ENCODE measurements around the gene ADCK2. TPM values are rescaled to one million over a fixed set of nuclear protein-coding genes. Genes with fewer than 3 reads are reported as not detected.

ADCK2 gene
- polyA plus RNA-seq, 1 donor (not counting 4 experiments of a cell fraction or from before 2014, with no cell fraction given), result 9.5 TPM

DNA sequence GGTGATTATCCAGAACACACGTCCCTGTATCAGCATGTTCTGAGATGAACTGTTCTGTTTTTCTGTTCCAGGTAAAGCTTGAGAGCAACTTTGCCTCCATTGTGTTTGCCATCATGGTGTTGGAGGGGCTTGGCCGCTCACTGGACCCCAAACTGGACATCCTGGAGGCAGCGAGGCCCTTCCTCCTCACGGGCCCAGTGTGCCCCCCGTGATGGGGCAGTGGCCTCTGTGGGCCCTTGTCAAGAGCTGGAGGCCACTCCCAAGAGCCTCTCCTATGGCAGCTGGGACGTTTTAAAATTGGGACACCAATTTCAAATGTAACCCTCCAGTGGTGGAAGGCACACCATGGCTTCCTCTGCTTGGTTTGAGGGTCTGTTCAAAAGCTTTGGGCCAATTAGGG, 21.8 kb downstream of the ADCK2 start:
- dilution Hi-C loops (cut with MboI; ENCODE audit: extremely low pct_ligation_motif_present, low sequenced_read_pairs), result no loop called here

GRCh38 chr7:140695381-140695780, 22.6 kb downstream of the ADCK2 start:
- Histone ChIP-seq H3K27me3 (ENCODE audit: control insufficient read depth, extremely low read depth, insufficient read depth, low read length) (no peaks in the 10 kb centered on the region), H4K20me1 (ENCODE audit: control insufficient read depth, extremely low read depth, insufficient read depth, low read length) (no peaks in the 10 kb centered on the region), H3K4me1 (ENCODE audit: control insufficient read depth, extremely low read depth, insufficient read depth, low read length) (peaks cover 13% of the 10 kb centered on the region), H3K9me1 (ENCODE audit: control insufficient read depth, extremely low read depth, insufficient read depth, low read length) (no peaks in the 10 kb centered on the region), H3K4me2 (ENCODE audit: control insufficient read depth, extremely low read depth, insufficient read depth, low read depth, low read length) (no peak overlapping the region), H3K9me3 (ENCODE audit: control insufficient read depth, low read depth, low read length) (no peaks in the 10 kb centered on the region), H3K4me3 (ENCODE audit: control insufficient read depth in 2 of 3, extremely low read depth in 1 of 3, insufficient read depth in 2 of 3, low read depth in 1 of 3, low read length in 3 of 3) (no peak overlapping the region), H3K27ac (ENCODE audit: control insufficient read depth, insufficient read depth, low read length) (no peak overlapping the region), H3K79me2 (ENCODE audit: control insufficient read depth, insufficient read depth, low read length) (peaks cover 34% of the 10 kb centered on the region), H3K9ac (ENCODE audit: control insufficient read depth, extremely low read depth, insufficient read depth, low read length) (no peak overlapping the region), H2AFZ (ENCODE audit: control insufficient read depth, low read length) (no peak overlapping the region), H3K36me3 (ENCODE audit: control insufficient read depth in 2 of 2, extremely low read depth in 1 of 2, insufficient read depth in 2 of 2, low read length in 2 of 2) (peaks cover 0 to 1% of the 10 kb centered on the region in 2 experiments)
- FAIRE-seq (no peak), DNase-seq (ENCODE audit: low read depth, low spot score) (no peak)
- dilution Hi-C loops (cut with MboI; ENCODE audit: extremely low pct_ligation_motif_present, low sequenced_read_pairs), result no loop called here
- TF ChIP-seq CTCF (optimal IDR thresholded peaks at IDR 0.05 in 1 of 3, IDR thresholded peaks at IDR 0.05 in 1 of 3, conservative IDR thresholded peaks at IDR 0.05 in 1 of 3; ENCODE audit: extremely low read depth in 1 of 3, insufficient read depth in 2 of 3, low read length in 3 of 3) (no peak), EZH2 (IDR thresholded peaks at IDR 0.05; ENCODE audit: low read length) (no peak)

More for the DNA sequence above, 21.8 kb downstream of the ADCK2 start:
- Histone ChIP-seq H3K79me2 (ENCODE audit: control insufficient read depth, insufficient read depth, low read length) (peaks cover 26% of the 10 kb centered on the region), H3K9me1 (ENCODE audit: control insufficient read depth, extremely low read depth, insufficient read depth, low read length) (no peaks in the 10 kb centered on the region), H4K20me1 (ENCODE audit: control insufficient read depth, extremely low read depth, insufficient read depth, low read length) (no peaks in the 10 kb centered on the region), H3K9ac (ENCODE audit: control insufficient read depth, extremely low read depth, insufficient read depth, low read length) (no peak overlapping the region), H3K27ac (ENCODE audit: control insufficient read depth, insufficient read depth, low read length) (no peak overlapping the region), H3K36me3 (ENCODE audit: control insufficient read depth in 2 of 2, extremely low read depth in 1 of 2, insufficient read depth in 2 of 2, low read length in 2 of 2) (peaks cover 1 to 4% of the 10 kb centered on the region in 2 experiments), H3K4me1 (ENCODE audit: control insufficient read depth, extremely low read depth, insufficient read depth, low read length) (peaks cover 13% of the 10 kb centered on the region), H2AFZ (ENCODE audit: control insufficient read depth, low read length) (no peak overlapping the region), H3K9me3 (ENCODE audit: control insufficient read depth, low read depth, low read length) (no peaks in the 10 kb centered on the region), H3K27me3 (ENCODE audit: control insufficient read depth, extremely low read depth, insufficient read depth, low read length) (no peaks in the 10 kb centered on the region), H3K4me3 (ENCODE audit: control insufficient read depth in 2 of 3, extremely low read depth in 1 of 3, insufficient read depth in 2 of 3, low read depth in 1 of 3, low read length in 3 of 3) (no peak overlapping the region), H3K4me2 (ENCODE audit: control insufficient read depth, extremely low read depth, insufficient read depth, low read depth, low read length) (no peak overlapping the region)
- FAIRE-seq (no peak), DNase-seq (ENCODE audit: low read depth, low spot score) (no peak)
- TF ChIP-seq EZH2 (IDR thresholded peaks at IDR 0.05; ENCODE audit: low read length) (no peak), CTCF (optimal IDR thresholded peaks at IDR 0.05 in 1 of 3, IDR thresholded peaks at IDR 0.05 in 1 of 3, conservative IDR thresholded peaks at IDR 0.05 in 1 of 3; ENCODE audit: extremely low read depth in 1 of 3, insufficient read depth in 2 of 3, low read length in 3 of 3) (no peak)

All from keratinocyte (primary cell).